Nasal cavity respiratory epithelium epithelial cell of viscerocranial mucosa (primary cell): ENCODE results near the gene GON4L. TPM values are rescaled to one million over a fixed set of nuclear protein-coding genes. Genes with fewer than 3 reads are reported as not detected.

ENCODE experiments used
- total RNA-seq: library from RNA; depleted of rRNA; stranded (reverse); fragments of >200 nt; gene quantifications from 2 replicates; pipeline ENCODE4 v1.2.3, GENCODE V29; 2014

Gene GON4L, protein sequence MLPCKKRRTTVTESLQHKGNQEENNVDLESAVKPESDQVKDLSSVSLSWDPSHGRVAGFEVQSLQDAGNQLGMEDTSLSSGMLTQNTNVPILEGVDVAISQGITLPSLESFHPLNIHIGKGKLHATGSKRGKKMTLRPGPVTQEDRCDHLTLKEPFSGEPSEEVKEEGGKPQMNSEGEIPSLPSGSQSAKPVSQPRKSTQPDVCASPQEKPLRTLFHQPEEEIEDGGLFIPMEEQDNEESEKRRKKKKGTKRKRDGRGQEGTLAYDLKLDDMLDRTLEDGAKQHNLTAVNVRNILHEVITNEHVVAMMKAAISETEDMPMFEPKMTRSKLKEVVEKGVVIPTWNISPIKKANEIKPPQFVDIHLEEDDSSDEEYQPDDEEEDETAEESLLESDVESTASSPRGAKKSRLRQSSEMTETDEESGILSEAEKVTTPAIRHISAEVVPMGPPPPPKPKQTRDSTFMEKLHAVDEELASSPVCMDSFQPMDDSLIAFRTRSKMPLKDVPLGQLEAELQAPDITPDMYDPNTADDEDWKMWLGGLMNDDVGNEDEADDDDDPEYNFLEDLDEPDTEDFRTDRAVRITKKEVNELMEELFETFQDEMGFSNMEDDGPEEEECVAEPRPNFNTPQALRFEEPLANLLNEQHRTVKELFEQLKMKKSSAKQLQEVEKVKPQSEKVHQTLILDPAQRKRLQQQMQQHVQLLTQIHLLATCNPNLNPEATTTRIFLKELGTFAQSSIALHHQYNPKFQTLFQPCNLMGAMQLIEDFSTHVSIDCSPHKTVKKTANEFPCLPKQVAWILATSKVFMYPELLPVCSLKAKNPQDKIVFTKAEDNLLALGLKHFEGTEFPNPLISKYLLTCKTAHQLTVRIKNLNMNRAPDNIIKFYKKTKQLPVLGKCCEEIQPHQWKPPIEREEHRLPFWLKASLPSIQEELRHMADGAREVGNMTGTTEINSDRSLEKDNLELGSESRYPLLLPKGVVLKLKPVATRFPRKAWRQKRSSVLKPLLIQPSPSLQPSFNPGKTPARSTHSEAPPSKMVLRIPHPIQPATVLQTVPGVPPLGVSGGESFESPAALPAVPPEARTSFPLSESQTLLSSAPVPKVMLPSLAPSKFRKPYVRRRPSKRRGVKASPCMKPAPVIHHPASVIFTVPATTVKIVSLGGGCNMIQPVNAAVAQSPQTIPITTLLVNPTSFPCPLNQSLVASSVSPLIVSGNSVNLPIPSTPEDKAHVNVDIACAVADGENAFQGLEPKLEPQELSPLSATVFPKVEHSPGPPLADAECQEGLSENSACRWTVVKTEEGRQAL (N-terminal part only)
- 22.9 and 31.3 TPM in 2 replicates for total RNA-seq

GRCh38 chr1:155856975-155857930, at the start of gene GON4L:
GON4L (minus strand) TSS chr1:155857214; CDS start chr1:155853780, 3,434 bp downstream.

DNA sequence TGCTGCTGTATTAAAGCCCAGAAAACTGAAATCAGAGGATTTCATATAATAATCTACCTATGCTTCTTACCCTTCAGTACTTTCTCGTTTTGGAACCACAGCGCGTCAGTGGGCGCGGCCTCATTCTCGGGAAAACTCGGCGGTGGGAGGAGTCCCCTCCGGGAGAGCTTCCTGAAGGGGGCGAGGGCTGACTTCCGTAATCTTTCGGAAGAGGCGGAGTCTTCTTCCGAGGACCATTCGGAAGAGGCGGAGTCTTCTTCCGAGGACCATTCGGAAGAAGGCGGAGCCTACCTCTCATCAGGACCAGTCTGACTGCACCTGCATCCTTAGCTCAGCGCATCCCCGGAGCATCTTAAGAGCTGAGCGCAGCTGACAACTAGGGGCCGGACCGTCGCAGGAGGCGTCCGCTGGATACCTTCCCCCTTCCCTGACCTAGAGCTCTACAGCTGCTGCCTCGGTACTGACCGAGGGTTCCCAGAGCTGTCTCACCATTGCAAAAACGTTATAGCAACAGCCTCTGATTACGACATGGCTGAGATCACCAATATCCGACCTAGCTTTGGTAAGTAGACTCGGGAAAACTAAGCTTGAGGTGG, 2.3 kb upstream of the GON4L start, which contains the start of gene SYT11:
TSS of gene SYT11 (plus strand) at position 334 of the 596 bp plus-strand sequence. CDS start at position 529, 195 bp downstream.

Other genes starting within 250 kb of the GON4L start
- 29.3 and 56.7 TPM in 2 replicates for gene MSTO1, start 247.0 kb downstream of the GON4L start, total RNA-seq
- 35.9 and 53.5 TPM in 2 replicates for gene YY1AP1, start 168.4 kb downstream of the GON4L start, total RNA-seq
- gene DAP3, start 168.1 kb downstream of the GON4L start, total RNA-seq, result 72.5 and 79.3 TPM in 2 replicates
- 0.34 and 0.36 TPM in 2 replicates for gene SYT11, start 2.4 kb upstream of the GON4L start, total RNA-seq
- 37.9 and 54.8 TPM in 2 replicates for gene RIT1, start 54.1 kb upstream of the GON4L start, total RNA-seq
- gene KHDC4, start 77.2 kb upstream of the GON4L start, total RNA-seq, result 28.4 and 34.4 TPM in 2 replicates
- gene RXFP4, start 84.4 kb upstream of the GON4L start, total RNA-seq, result not detected in 2 replicates
- 131 and 138 TPM in 2 replicates for gene ARHGEF2, start 121.3 kb upstream of the GON4L start, total RNA-seq
- 168 and 426 TPM in 2 replicates for gene SSR2, start 163.7 kb upstream of the GON4L start, total RNA-seq
- gene UBQLN4, start 196.6 kb upstream of the GON4L start, total RNA-seq, result 18.5 and 26.7 TPM in 2 replicates
- 60.7 and 67.3 TPM in 2 replicates for gene LAMTOR2, start 197.6 kb upstream of the GON4L start, total RNA-seq
- 46.8 and 48.7 TPM in 2 replicates for gene RAB25, start 203.9 kb upstream of the GON4L start, total RNA-seq
- gene MEX3A, start 225.3 kb upstream of the GON4L start, total RNA-seq, result 1.7 and 6.0 TPM in 2 replicates